C4-2B (cell line): ENCODE measurements around the gene PERCC1.
A peak's percentile ranks its signal among the peaks of the same experiment; 100 is the strongest.

Experiments used
- H3K27ac ChIP-seq: fragments of 450-650 bp; 2 replicates; pipeline ENCODE4 v1.5.1; 2017
- CTCF ChIP-seq: fragments of 450-650 bp; conservative IDR thresholded peaks from 2 replicates; pipeline ENCODE4 v1.5.1; 2017; ENCODE audit warnings: mild to moderate bottlenecking
- ZFX ChIP-seq: fragments of 450-650 bp; IDR thresholded peaks from 2 replicates; pipeline ENCODE4 v1.6.1; 2017

PERCC1 gene

GRCh38 chr16:1425616-1426370 lies 5.1 kb upstream of the PERCC1 start:
- no peak overlapping the region; the same call in 1 of the 2 replicates for H3K27ac ChIP-seq
- TF ChIP-seq ZFX (no peak), CTCF (no peak)

- no peak overlapping the region for H3K27ac ChIP-seq
- TF ChIP-seq ZFX (no peak), CTCF (no peak)
These were observed 4.0 kb upstream of the PERCC1 start for GRCh38 chr16:1426734-1427471.

GRCh38 chr16:1427473-1428461 lies 3.1 kb upstream of the PERCC1 start:
- no peak for TF ChIP-seq ZFX
- no peak for TF ChIP-seq CTCF
- no peak overlapping the region; the same call in 1 of the 2 replicates for H3K27ac ChIP-seq

GRCh38 chr16:1428511-1428910 lies 2.4 kb upstream of the PERCC1 start:
- no peak overlapping the region; the same call in 1 of the 2 replicates for H3K27ac ChIP-seq
- TF ChIP-seq CTCF (no peak; the same call in 1 of the 2 replicates), ZFX (no peak)

- no peak for TF ChIP-seq CTCF
- no peak for TF ChIP-seq ZFX
- no peak overlapping the region; the same call in 1 of the 2 replicates for H3K27ac ChIP-seq
These were observed 1.9 kb upstream of the PERCC1 start for GRCh38 chr16:1429012-1429411.

GRCh38 chr16:1429631-1430030 lies 1.2 kb upstream of the PERCC1 start:
- TF ChIP-seq CTCF (no peak), ZFX (no peak)
- H3K27ac ChIP-seq = peak overlapping the region; percentile 76; the same call in 1 of the 2 replicates
